Ovary (tissue), 9 donors: ENCODE measurements around the gene MKI67. TPM values are rescaled to one million over a fixed set of nuclear protein-coding genes. Genes with fewer than 3 reads are reported as not detected.

Experiments used
- DNase-seq, 5 donors: peaks; one replicate each; pipeline ENCODE4 v3.0.0-alpha.2; 2019 to 2020
- H3K27ac ChIP-seq, 2 donors: fragments of 200-600 bp; one replicate each; pipeline versions ENCODE4 v1.5.1 to v1.8.0; 2019 to 2022
- H3K27me3 ChIP-seq: fragments of 200-600 bp; one replicate; pipeline ENCODE4 v1.8.0; 2022
- H3K36me3 ChIP-seq: fragments of 200-600 bp; sonication (generic); one replicate; pipeline ENCODE4 v1.5.1; 2019
- H3K4me1 ChIP-seq: one replicate; pipeline ENCODE4 v1.8.1; 2013; ENCODE audit warnings: mild to moderate bottlenecking, moderate library complexity; ENCODE audit not compliant: insufficient read depth
- H3K4me3 ChIP-seq: fragments of 200-600 bp; sonication (generic); one replicate; pipeline ENCODE4 v1.5.1; 2017
- H3K9me3 ChIP-seq, 2 donors: fragments of 200-600 bp in 1 of 2; sonication (generic) in 1 of 2; one replicate each; pipeline versions ENCODE4 v1.5.1 to v1.8.1; 2013 to 2019; ENCODE audit warnings: mild to moderate bottlenecking in 1 of 2, moderate library complexity in 1 of 2
- CTCF ChIP-seq, 3 donors: fragments of 450-650 bp in 2 of 3; fragments of 200-600 bp in 1 of 3; IDR thresholded peaks; one replicate each; pipeline versions ENCODE4 v1.5.1 to v1.8.0; 2016 to 2022; ENCODE audit warnings: antibody characterized with exemption in 3 of 3, mild to moderate bottlenecking in 1 of 3
- EP300 ChIP-seq: sonication (generic); formaldehyde crosslinking; IDR thresholded peaks from one replicate; pipeline ENCODE4 v1.6.1; 2017; ENCODE audit warnings: antibody characterized with exemption
- POLR2A ChIP-seq: fragments of 450-650 bp; IDR thresholded peaks from one replicate; pipeline ENCODE4 v1.6.1; 2017; ENCODE audit warnings: antibody characterized with exemption, mild to moderate bottlenecking, moderate library complexity
- WGBS, 3 donors: extraction: QIAGEN DNeasy Blood & Tissue Kit in 1 of 3; methylation state at CpG; one replicate each; pipeline versions ENCODE4 v1.1.5 to v1.1.7; 2013 to 2017; 5-methylcytosine and 5-hydroxymethylcytosine counted together
- intact Hi-C, 4 donors: fragments of 100-400 bp; cut with DNase I; formaldehyde crosslinking; loops; one replicate each; pipeline versions ENCODE4 v1.11.0 to v1.15.1; 2022 to 2023
- polyA plus RNA-seq, 2 donors: library from polyadenylated mRNA; stranded (reverse); fragments of 200-250 nt in 1 of 2; fragments of 350-450 nt in 1 of 2; fragmentation: Illumina TruSeq in 1 of 2; extraction: RNeasy Lipid Tissue Mini Kit (QIAGEN cat#74804) in 1 of 2; gene quantifications; one replicate each; pipeline ENCODE4 v1.2.3, GENCODE V29; 2013 to 2014
- total RNA-seq, 7 donors: library from RNA; depleted of rRNA in 2 of 7; stranded (reverse); fragments of >200 nt in 2 of 7; fragmentation: NEBNext Ultra II Directional in 3 of 7; extraction: Animal tissue kit (Norgen Biotek cat#: 25700) in 3 of 7; gene quantifications; one replicate each; pipeline versions ENCODE4 v1.1.0 to v1.2.4, GENCODE V29; 2016 to 2023
- donor health status: DM: no; HTN: no; CAD: no; lungs with moderate emphysema.
- donor health status: DM: no; HTN: no; CAD: no.
- donor health status: Bipolar disorder and iron deficiency.
- donor health status: DM: yes; HTN: yes; CAD: no.
- donor health status: DM: no; HTN: no; CAD: no.
- donor health status: DM: yes; HTN: yes; CAD: no.

The MKI67 gene
- total and polyA plus RNA-seq, 9 donors = 0.10 to 3.6 (median 0.71) TPM; not detected in 1

- no peaks in the 10 kb centered on the region for H3K4me1 ChIP-seq
- H3K4me3 ChIP-seq = no peak overlapping the region
- H3K9me3 ChIP-seq = no peaks in the 10 kb centered on the region
- no peaks in the 10 kb centered on the region for H3K27me3 ChIP-seq
- H3K36me3 ChIP-seq = no peaks in the 10 kb centered on the region
- TF ChIP-seq EP300 = no peak
- no peak for TF ChIP-seq CTCF (IDR thresholded peaks at IDR 0.05)
- TF ChIP-seq POLR2A = no peak
- 45 to 58% (median 51%) methylated on average over 12 of the region's 12 CpGs for WGBS, 3 donors
- H3K27ac ChIP-seq = no peak overlapping the region
- no peak for DNase-seq
- intact Hi-C loops = no loop called here
Measured at GRCh38 chr10:128087884-128088709, 38.1 kb downstream of the MKI67 start.

GRCh38 chr10:128087146-128087883 is 38.9 kb downstream of the MKI67 start:
- Histone ChIP-seq H3K36me3 (no peaks in the 10 kb centered on the region), H3K27me3 (no peaks in the 10 kb centered on the region), H3K27ac (no peak overlapping the region), H3K9me3 (no peaks in the 10 kb centered on the region), H3K4me1 (no peaks in the 10 kb centered on the region), H3K4me3 (no peak overlapping the region)
- 75 to 80% (median 76%) methylated on average over 7 of the region's 7 CpGs for WGBS, 3 donors
- intact Hi-C loops = no loop called here
- no peak for TF ChIP-seq POLR2A
- no peak for TF ChIP-seq EP300
- no peak for TF ChIP-seq CTCF (IDR thresholded peaks at IDR 0.05)
- DNase-seq = no peak

- Histone ChIP-seq H3K4me1 (no peaks in the 10 kb centered on the region), H3K27ac (no peak overlapping the region), H3K36me3 (no peaks in the 10 kb centered on the region), H3K9me3 (no peaks in the 10 kb centered on the region), H3K4me3 (no peak overlapping the region), H3K27me3 (no peaks in the 10 kb centered on the region)
- DNase-seq = no peak
- intact Hi-C loops = no loop called here
- 72 to 78% (median 76%) methylated on average over 10 of the region's 10 CpGs for WGBS, 3 donors
- no peak for TF ChIP-seq POLR2A
- no peak for TF ChIP-seq EP300
- no peak for TF ChIP-seq CTCF (IDR thresholded peaks at IDR 0.05)
Measured at GRCh38 chr10:128086003-128086863, 40.0 kb downstream of the MKI67 start.

- Histone ChIP-seq H3K4me3 (no peak overlapping the region), H3K36me3 (no peaks in the 10 kb centered on the region), H3K4me1 (no peaks in the 10 kb centered on the region), H3K9me3 (no peaks in the 10 kb centered on the region), H3K27ac (no peak overlapping the region), H3K27me3 (no peaks in the 10 kb centered on the region)
- intact Hi-C loops = no loop called here
- 91 to 93% (median 92%) methylated on average over 8 of the region's 8 CpGs for WGBS, 3 donors
- no peak for DNase-seq
- TF ChIP-seq EP300 (no peak), POLR2A (no peak), CTCF (IDR thresholded peaks at IDR 0.05) (no peak)
Measured at GRCh38 chr10:128084991-128085390, 41.2 kb downstream of the MKI67 start.
